GM21447 (cell line): ENCODE data around the gene APCDD1.
"Not testable (repeated sequence)": the region's sequence is repeated elsewhere in the genome, so short reads cannot be mapped to it uniquely, and the experiment has no call there.

Experiments used
- ATAC-seq: cut with Tn5 transposase; IDR thresholded peaks from one replicate; pipeline ENCODE4 v1.9.1; 2021; ENCODE audit not compliant: unreplicated experiment

Gene APCDD1

GRCh38 chr18:10461989-10462388 lies 7.6 kb downstream of the APCDD1 start:
- no peak for ATAC-seq

- no peak for ATAC-seq
Measured at GRCh38 chr18:10462597-10462996, 8.2 kb downstream of the APCDD1 start.

GRCh38 chr18:10463096-10463495 lies 8.7 kb downstream of the APCDD1 start:
- no peak for ATAC-seq

GRCh38 chr18:10463741-10464140 lies 9.3 kb downstream of the APCDD1 start:
- ATAC-seq, result no peak

GRCh38 chr18:10464161-10464648 lies 9.8 kb downstream of the APCDD1 start:
- not testable (repeated sequence) for ATAC-seq

GRCh38 chr18:10465174-10465939 lies 10.9 kb downstream of the APCDD1 start:
- no peak for ATAC-seq

- no peak for ATAC-seq
Measured at GRCh38 chr18:10470429-10470828, 16.0 kb downstream of the APCDD1 start.

- no peak for ATAC-seq
Measured at GRCh38 chr18:10471574-10471973, 17.1 kb downstream of the APCDD1 start.

GRCh38 chr18:10473132-10473531 lies 18.7 kb downstream of the APCDD1 start:
- no peak for ATAC-seq

GRCh38 chr18:10474309-10474708 lies 19.9 kb downstream of the APCDD1 start:
- no peak for ATAC-seq

- no peak for ATAC-seq
Measured at GRCh38 chr18:10475276-10475653, 20.8 kb downstream of the APCDD1 start.

GRCh38 chr18:10475654-10476291 lies 21.3 kb downstream of the APCDD1 start:
- no peak for ATAC-seq

GRCh38 chr18:10476338-10476791 lies 21.9 kb downstream of the APCDD1 start:
- no peak for ATAC-seq

- no peak for ATAC-seq
Measured at GRCh38 chr18:10477121-10477862, 22.9 kb downstream of the APCDD1 start.

GRCh38 chr18:10477863-10478260 lies 23.4 kb downstream of the APCDD1 start:
- no peak for ATAC-seq

- no peak for ATAC-seq
Measured at GRCh38 chr18:10481831-10482230, 27.4 kb downstream of the APCDD1 start.

GRCh38 chr18:10482363-10482984 lies 28.0 kb downstream of the APCDD1 start:
- no peak for ATAC-seq

GRCh38 chr18:10482985-10483949 lies 28.8 kb downstream of the APCDD1 start:
- peak; percentile 71 for ATAC-seq

GRCh38 chr18:10485475-10485874 lies 31.0 kb downstream of the APCDD1 start:
- no peak for ATAC-seq

GRCh38 chr18:10486362-10486761 lies 31.9 kb downstream of the APCDD1 start:
- ATAC-seq, result no peak
